DOHH2 (cell line): ENCODE results near the gene NMNAT2.

ENCODE experiments used
- CTCF ChIP-seq: fragments of 200-600 bp; sonication (generic); IDR thresholded peaks from one replicate; pipeline ENCODE4 v1.5.1; 2014; ENCODE audit warnings: antibody characterized with exemption, mild to moderate bottlenecking, low read depth, low read length; ENCODE audit not compliant: poor library complexity, severe bottlenecking
- EZH2phosphoT487 ChIP-seq: fragments of 200-600 bp; sonication (generic); IDR thresholded peaks from 2 replicates; pipeline ENCODE4 v1.6.1; 2017; ENCODE audit warnings: borderline replicate concordance, mild to moderate bottlenecking, antibody characterized with exemption, low read length, moderate library complexity, mixed read lengths

GRCh38 chr1:183212870-183213269 is 205.3 kb downstream of the NMNAT2 start:
- no peak for TF ChIP-seq CTCF
- TF ChIP-seq EZH2phosphoT487 = no peak
